Activated T-cell treated with anti-CD3 and anti-CD28 coated beads, Interleukin-2, amount 50 U/mL, for 4 hours (primary cell): ENCODE results near the gene UNKL. TPM values are rescaled to one million over a fixed set of nuclear protein-coding genes. Genes with fewer than 3 reads are reported as not detected.

Experiments used
- ATAC-seq, 2 donors: fragments of 200-7000 bp; cut with Tn5 transposase; one replicate each; pipeline ENCODE4 v1.10.0; 2021
- DNase-seq: peaks from one replicate; pipeline ENCODE4 v3.0.0-alpha.2; 2020
- H3K27me3 Mint-ChIP-seq: one replicate; pipeline ENCODE4 v1.8.0; 2021; ENCODE audit warnings: low read depth, mixed read lengths
- H3K36me3 Mint-ChIP-seq: one replicate; pipeline ENCODE4 v1.8.0; 2022; ENCODE audit warnings: mixed read lengths; ENCODE audit not compliant: insufficient read depth
- H3K4me1 Mint-ChIP-seq: one replicate; pipeline ENCODE4 v1.8.0; 2021; ENCODE audit warnings: low read depth, mixed read lengths
- H3K4me3 Mint-ChIP-seq: one replicate; pipeline ENCODE4 v1.8.0; 2021; ENCODE audit warnings: mild to moderate bottlenecking, moderate library complexity, mixed read lengths
- H3K9me3 Mint-ChIP-seq: one replicate; pipeline ENCODE4 v1.8.0; 2021; ENCODE audit warnings: mixed read lengths
- total RNA-seq, 3 donors: library from RNA; stranded (reverse); gene quantifications; one replicate each; pipeline ENCODE4 v1.2.1, GENCODE V29; 2021

Gene UNKL
- total RNA-seq, 3 donors from 2014 or later: 24.5 to 30.2 (median 29.0) TPM

DNA sequence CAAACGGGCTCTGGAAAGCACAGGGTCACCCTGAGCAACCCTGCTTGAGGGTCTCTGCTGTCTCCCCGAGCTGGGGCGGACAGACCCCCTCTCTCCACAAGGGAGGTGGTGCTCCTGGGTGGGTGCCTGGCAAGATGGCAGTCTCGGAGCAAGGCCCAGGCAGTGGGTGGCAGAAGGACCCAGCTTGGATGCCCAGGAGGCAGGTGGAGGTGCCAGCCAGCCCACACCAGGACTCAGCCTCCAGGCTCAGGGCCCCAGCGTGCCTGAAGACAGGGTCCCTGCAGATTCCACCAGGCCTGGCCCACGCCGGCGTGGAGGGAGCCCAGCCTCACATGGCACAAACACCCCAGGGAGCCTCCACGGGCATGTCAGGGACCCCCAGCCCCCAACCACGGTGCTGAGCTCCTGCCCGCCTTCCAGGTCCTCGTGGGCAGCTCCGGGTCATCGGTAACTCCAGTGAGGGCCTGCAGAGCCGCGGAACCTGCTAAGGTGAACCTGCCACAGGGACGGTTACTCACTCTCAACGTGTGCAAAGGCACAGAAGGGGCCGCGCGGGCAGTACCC lies 20.8 kb downstream of the UNKL start:
- H3K9me3 Mint-ChIP-seq: no peaks in the 10 kb centered on the region
- DNase-seq: no peak
- no peak overlapping the region for H3K4me3 Mint-ChIP-seq
- H3K36me3 Mint-ChIP-seq: peaks cover 7% of the 10 kb centered on the region
- no peak for ATAC-seq
- no peaks in the 10 kb centered on the region for H3K27me3 Mint-ChIP-seq
- H3K4me1 Mint-ChIP-seq: no peaks in the 10 kb centered on the region

DNA sequence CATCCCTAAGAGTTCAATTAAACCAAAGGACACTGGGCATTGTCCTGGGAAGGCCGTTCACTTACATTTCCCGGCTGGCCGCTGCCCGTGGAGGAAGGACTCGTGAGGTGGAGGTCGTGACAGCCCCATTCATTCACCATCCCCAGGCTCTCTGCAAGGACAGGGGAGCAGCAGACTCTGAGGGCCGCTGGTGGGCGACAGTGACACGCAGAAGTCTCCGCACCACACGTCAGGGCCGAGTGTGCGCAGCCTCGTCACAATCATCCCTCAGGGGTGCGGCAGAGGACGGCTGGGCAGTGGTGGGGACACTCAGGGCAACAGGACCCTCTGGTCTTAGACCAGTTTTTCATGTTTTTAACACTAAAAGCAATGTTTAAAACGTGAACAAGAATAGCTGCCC lies 21.7 kb downstream of the UNKL start:
- Mint-ChIP-seq H3K4me1 (no peaks in the 10 kb centered on the region), H3K27me3 (no peaks in the 10 kb centered on the region), H3K36me3 (peaks cover 4% of the 10 kb centered on the region), H3K9me3 (no peaks in the 10 kb centered on the region), H3K4me3 (no peak overlapping the region)
- DNase-seq (no peak), ATAC-seq (no peak)

- Mint-ChIP-seq H3K9me3 (no peaks in the 10 kb centered on the region), H3K36me3 (peaks cover 4% of the 10 kb centered on the region), H3K27me3 (no peaks in the 10 kb centered on the region), H3K4me3 (no peak overlapping the region), H3K4me1 (no peaks in the 10 kb centered on the region)
- no peak for ATAC-seq
- DNase-seq: no peak
Observed at GRCh38 chr16:1390239-1390779, 24.2 kb downstream of the UNKL start.

DNA sequence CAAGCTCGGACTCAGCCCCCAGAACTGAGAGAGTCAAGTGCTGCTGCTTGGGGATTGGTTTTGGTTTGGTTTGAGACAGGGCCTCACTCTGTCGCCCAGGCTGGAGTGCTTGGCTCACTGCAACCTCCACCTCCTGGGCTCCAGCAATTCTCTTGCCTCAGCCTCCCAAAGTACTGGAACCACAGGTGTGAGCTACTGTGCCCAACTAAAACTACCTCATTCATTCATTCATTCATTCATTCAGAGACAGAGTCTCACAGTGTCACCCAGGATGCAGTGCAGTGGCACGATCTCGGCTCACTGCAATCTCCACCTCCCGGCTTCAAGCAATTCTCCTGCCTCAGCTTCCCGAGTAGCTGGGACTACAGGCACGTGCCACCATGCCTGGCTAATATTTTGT lies 24.7 kb downstream of the UNKL start:
- no peaks in the 10 kb centered on the region for H3K9me3 Mint-ChIP-seq
- H3K27me3 Mint-ChIP-seq: no peaks in the 10 kb centered on the region
- no peaks in the 10 kb centered on the region for H3K4me1 Mint-ChIP-seq
- no peak for DNase-seq
- no peak for ATAC-seq
- peaks cover 6% of the 10 kb centered on the region for H3K36me3 Mint-ChIP-seq
- no peak overlapping the region for H3K4me3 Mint-ChIP-seq

DNA sequence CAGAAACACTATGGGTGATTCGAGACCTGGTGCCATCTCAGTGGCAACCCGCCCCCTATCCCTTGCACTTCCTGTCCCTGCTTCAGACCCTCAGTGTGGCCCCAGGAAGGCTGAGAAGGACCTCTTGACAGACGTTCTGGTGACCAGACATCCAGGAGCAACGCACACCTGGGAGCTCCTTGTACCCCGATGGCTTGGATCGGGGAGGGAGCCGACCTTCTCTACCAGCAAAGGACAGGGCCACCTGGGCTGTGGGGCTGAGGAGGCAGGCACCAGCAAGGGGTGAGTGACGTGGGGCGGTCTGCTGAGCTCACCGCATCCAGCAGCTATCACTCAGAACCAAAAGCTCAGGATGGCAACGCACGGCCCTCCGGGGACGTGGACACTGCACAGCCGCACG lies 27.2 kb downstream of the UNKL start:
- Mint-ChIP-seq H3K4me1 (no peaks in the 10 kb centered on the region), H3K27me3 (no peaks in the 10 kb centered on the region), H3K36me3 (peaks cover 3% of the 10 kb centered on the region), H3K4me3 (no peak overlapping the region), H3K9me3 (no peaks in the 10 kb centered on the region)
- ATAC-seq (no peak), DNase-seq (no peak)

- no peak for DNase-seq
- Mint-ChIP-seq H3K36me3 (peaks cover 6% of the 10 kb centered on the region), H3K27me3 (no peaks in the 10 kb centered on the region), H3K4me1 (peaks cover 1% of the 10 kb centered on the region), H3K9me3 (no peaks in the 10 kb centered on the region), H3K4me3 (no peak overlapping the region)
- no peak for ATAC-seq
Observed at GRCh38 chr16:1385232-1385631, 29.3 kb downstream of the UNKL start.

DNA sequence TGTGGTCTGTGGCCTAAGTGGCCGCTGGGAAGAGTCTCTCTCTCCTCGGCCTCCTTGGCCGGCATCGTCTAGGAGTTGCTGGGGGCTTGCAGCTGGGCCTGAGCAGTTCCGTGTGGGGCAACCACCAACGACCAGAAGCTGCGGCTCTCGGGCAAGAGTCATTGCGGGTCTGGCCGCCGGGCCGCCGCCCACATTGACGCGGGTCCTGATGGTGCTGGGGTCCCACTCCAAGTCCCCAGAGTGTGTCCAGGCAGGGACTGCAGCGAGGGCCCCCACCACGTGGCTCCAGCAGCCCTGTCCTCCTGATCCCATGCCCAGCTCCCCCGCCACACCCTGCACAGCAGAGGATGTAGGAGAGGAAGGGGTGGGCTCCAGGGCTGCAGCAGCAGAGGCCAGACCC lies 30.9 kb downstream of the UNKL start:
- peaks cover 8% of the 10 kb centered on the region for H3K36me3 Mint-ChIP-seq
- no peaks in the 10 kb centered on the region for H3K9me3 Mint-ChIP-seq
- no peak overlapping the region for H3K4me3 Mint-ChIP-seq
- ATAC-seq (no peak), DNase-seq (no peak)
- peaks cover 9% of the 10 kb centered on the region for H3K4me1 Mint-ChIP-seq
- H3K27me3 Mint-ChIP-seq: no peaks in the 10 kb centered on the region

DNA sequence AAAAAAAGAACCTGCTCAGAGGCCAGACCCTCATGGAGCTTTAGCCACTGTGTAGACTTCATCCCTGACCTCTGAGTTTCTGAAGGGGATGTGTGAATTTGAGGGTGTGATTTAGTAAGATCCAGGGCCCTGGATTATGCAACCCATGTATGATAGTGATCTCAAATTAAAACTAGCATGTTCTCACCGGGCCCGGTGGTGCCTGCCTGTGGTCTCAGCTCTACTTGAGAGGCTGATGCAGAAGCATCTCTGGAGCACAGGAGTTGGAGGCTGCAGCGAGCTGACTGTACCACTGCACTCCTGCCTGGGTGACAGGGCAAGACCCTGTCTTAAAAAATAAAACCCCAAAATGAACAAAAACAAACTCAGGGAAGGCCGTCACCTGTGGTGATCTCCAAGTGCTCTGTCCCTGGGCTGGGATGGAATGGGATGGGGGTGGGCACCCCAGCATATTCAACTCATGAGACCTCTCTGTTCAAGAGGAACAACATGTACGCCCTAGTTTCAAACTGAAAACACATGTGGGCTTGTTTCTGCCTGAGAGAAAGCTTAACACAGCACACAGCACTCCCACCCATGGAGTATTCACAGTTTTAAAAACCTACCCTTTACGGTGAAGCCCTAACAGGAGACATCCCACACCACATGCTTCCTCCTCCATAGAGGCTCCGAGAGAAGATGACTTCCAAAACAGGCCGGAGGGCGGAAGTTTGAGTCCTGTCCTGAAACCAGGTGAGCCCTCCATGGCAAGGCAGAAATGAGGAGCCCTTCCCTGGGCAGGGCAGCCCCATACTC lies 32.7 kb downstream of the UNKL start:
- no peak overlapping the region for H3K4me3 Mint-ChIP-seq
- no peaks in the 10 kb centered on the region for H3K9me3 Mint-ChIP-seq
- H3K27me3 Mint-ChIP-seq: no peaks in the 10 kb centered on the region
- peaks cover 14% of the 10 kb centered on the region for H3K4me1 Mint-ChIP-seq
- H3K36me3 Mint-ChIP-seq: peaks cover 8% of the 10 kb centered on the region
- no peak for ATAC-seq
- DNase-seq: no peak

GRCh38 chr16:1380195-1380594 lies 34.3 kb downstream of the UNKL start:
- Mint-ChIP-seq H3K36me3 (peaks cover 8% of the 10 kb centered on the region), H3K9me3 (no peaks in the 10 kb centered on the region), H3K27me3 (no peaks in the 10 kb centered on the region), H3K4me1 (peaks cover 14% of the 10 kb centered on the region), H3K4me3 (peak overlapping the region; percentile 78)
- ATAC-seq: no peak
- no peak for DNase-seq

GRCh38 chr16:1379304-1380076 lies 35.0 kb downstream of the UNKL start:
- Mint-ChIP-seq H3K36me3 (peaks cover 5% of the 10 kb centered on the region), H3K4me1 (peaks cover 14% of the 10 kb centered on the region), H3K27me3 (no peaks in the 10 kb centered on the region), H3K4me3 (peak overlapping the region; percentile 78), H3K9me3 (no peaks in the 10 kb centered on the region)
- DNase-seq: peak; percentile 62
- ATAC-seq: peak; percentile 79 to 84

- ATAC-seq (peak; percentile 78 to 79), DNase-seq (peak; percentile 61)
- peak overlapping the region; percentile 89 for H3K4me3 Mint-ChIP-seq
- no peaks in the 10 kb centered on the region for H3K9me3 Mint-ChIP-seq
- peaks cover 5% of the 10 kb centered on the region for H3K36me3 Mint-ChIP-seq
- H3K27me3 Mint-ChIP-seq: no peaks in the 10 kb centered on the region
- H3K4me1 Mint-ChIP-seq: peaks cover 14% of the 10 kb centered on the region
Observed at GRCh38 chr16:1378804-1379303, 35.6 kb downstream of the UNKL start.

DNA sequence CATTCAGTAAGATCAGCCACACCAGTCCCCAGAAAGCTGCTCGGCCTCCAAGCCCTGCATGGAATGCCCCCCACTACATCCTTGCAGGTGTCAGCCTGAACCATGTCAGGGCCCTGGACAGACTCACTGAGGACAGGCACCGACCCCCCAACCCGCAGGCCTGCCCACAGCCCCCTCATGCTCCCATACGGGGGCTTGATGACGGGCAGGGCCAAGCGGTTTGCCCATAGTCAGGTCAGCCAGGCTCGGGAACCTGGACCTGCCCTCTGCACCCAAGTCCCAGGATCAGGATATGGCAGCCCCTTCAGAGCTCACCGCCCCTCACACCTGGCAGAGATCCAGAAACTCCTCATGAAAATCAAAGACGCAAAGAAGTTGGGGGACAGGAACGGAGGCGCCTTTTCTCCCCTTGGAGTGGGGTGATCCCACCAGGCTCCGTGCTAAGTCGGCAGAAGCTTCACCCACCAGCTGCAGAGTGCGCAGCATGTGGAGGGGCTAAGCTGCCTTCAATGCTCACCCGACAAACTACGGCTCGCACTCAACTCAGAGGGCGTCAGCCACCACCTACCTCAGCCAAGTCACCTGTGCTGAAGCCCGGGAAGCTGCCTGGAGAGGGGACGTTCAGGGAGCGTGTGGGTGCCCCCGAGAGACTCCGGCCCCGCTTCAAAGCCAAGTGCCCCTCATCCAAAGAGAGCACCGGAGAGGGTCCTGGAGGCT lies 36.3 kb downstream of the UNKL start:
- no peaks in the 10 kb centered on the region for H3K27me3 Mint-ChIP-seq
- DNase-seq (no peak), ATAC-seq (no peak)
- H3K9me3 Mint-ChIP-seq: no peaks in the 10 kb centered on the region
- H3K4me3 Mint-ChIP-seq: peak overlapping the region; percentile 89
- H3K36me3 Mint-ChIP-seq: peaks cover 5% of the 10 kb centered on the region
- H3K4me1 Mint-ChIP-seq: peaks cover 14% of the 10 kb centered on the region

DNA sequence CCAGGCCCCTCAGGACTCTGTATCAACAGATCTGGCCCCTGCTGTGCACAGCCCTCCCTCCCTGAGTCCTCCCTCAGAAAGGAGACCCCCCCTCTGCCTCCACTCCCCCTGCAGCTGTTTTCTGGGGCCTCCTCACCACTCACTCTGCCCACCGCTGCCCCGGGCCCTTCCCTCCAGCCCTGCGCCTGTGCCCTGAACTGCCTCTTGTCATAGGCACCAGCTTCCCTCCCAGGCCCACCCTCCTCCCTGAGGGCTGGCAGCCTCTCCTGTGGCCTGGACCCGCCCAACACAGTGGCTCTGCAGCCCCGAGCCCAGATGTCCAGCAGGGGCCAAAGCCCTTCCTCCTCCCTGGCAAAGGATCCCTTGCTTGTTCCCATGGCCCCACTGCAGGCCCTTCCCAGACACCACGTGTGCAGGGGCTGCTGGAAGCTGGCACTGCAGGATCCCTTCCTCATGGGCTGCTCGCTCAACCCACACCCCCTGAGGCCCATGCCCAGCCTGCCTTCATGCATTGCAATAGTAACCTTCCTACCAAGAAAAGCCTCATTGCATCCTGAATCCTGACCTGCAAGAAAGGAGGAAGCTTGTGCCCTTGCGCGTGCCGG lies 37.0 kb downstream of the UNKL start:
- Mint-ChIP-seq H3K4me3 (peak overlapping the region; percentile 89), H3K36me3 (peaks cover 5% of the 10 kb centered on the region), H3K9me3 (no peaks in the 10 kb centered on the region), H3K27me3 (no peaks in the 10 kb centered on the region), H3K4me1 (peaks cover 14% of the 10 kb centered on the region)
- ATAC-seq: no peak
- no peak for DNase-seq
